ENCODE measurements around the gene OR2T29.
"Not testable (repeated sequence)": the region's sequence is repeated elsewhere in the genome, so short reads cannot be mapped to it uniquely, and the experiment has no call there.

- TF ChIP-seq CTCF (IDR thresholded peaks at IDR 0.05; ENCODE audit: low read length); EZH2 (optimal IDR thresholded peaks at IDR 0.05; ENCODE audit: low read depth, low read length): not testable (repeated sequence)
Observed at GRCh38 chr1:248510217-248510616, 52.4 kb downstream of the OR2T29 start.

Measured in MM.1S (cell line).